ENCODE measurements around the gene KHDC4. TPM values are rescaled to one million over a fixed set of nuclear protein-coding genes. Genes with fewer than 3 reads are reported as not detected.

Gene KHDC4
- total RNA-seq, 1 experiment from 2014 or later = 57.7 TPM

DNA sequence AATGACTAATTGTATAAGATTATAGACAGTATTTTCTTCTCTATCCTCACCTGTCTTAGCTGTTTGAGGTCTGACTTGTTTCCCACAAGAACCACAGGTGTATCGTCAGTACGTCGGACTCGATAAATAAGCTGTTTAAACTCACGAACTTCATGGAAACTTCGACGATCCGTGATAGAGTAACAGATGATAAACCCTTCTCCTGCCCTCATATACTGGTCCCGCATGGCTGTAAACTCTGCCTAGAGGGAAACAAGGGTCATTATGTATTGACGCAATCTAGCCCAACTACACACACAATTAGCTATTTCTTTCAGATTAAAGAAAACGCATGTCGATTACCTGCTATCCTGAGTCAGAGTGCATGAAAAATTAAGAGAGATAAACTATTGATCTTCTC is 30.0 kb downstream of the KHDC4 start:
- H2BK15ac ChIP-seq (ENCODE audit: low read depth, low read length) = no peak overlapping the region
- H2BK12ac ChIP-seq (ENCODE audit: insufficient read length, low read depth, low read length) = no peak overlapping the region
- H3K14ac ChIP-seq (ENCODE audit: insufficient read depth, low read length) = no peak overlapping the region
- H3K18ac ChIP-seq (ENCODE audit: insufficient read length, low read depth, low read length) = no peak overlapping the region
- no peaks in the 10 kb centered on the region for H3K79me2 ChIP-seq (ENCODE audit: insufficient read depth, low read length)
- H3K9me3 ChIP-seq (ENCODE audit: control insufficient read depth, low read depth, low read length) = no peaks in the 10 kb centered on the region
- H3K4ac ChIP-seq (ENCODE audit: low read depth, low read length) = no peak overlapping the region
- Mint-ChIP-seq H3K4me3 (no peak overlapping the region), H3K27ac (no peak overlapping the region), H3K27me3 (ENCODE audit: low read depth) (no peaks in the 10 kb centered on the region), H3K4me1 (no peaks in the 10 kb centered on the region), H3K9me3 (no peaks in the 10 kb centered on the region), H3K36me3 (ENCODE audit: insufficient read depth in 1 of 3, low read depth in 3 of 3) (peaks cover 27 to 78% (median 69%) of the 10 kb centered on the region in 3 experiments; a peak in 6 of 7 replicates)
- H3T11ph ChIP-seq (ENCODE audit: low read length) = no peak overlapping the region
- H3K79me1 ChIP-seq (ENCODE audit: insufficient read depth, low read depth, low read length, poor library complexity, severe bottlenecking) = no peaks in the 10 kb centered on the region
- H3K9ac ChIP-seq (ENCODE audit: extremely low read depth, insufficient read length, low read length) = no peak overlapping the region
- H3K27me3 ChIP-seq (ENCODE audit: insufficient read depth, low read length) = no peaks in the 10 kb centered on the region
- no peak overlapping the region for H2AK5ac ChIP-seq (ENCODE audit: insufficient read length, low read length)
- H3K4me2 ChIP-seq (ENCODE audit: insufficient read depth, insufficient read length, low read length) = no peak overlapping the region
- H3K23me2 ChIP-seq (ENCODE audit: insufficient read length, low read depth, low read length, poor library complexity, severe bottlenecking) = no peaks in the 10 kb centered on the region
- WGBS (ENCODE audit: extremely low coverage, insufficient read length, low lambda C conversion rate) = no CpG with 5 or more reads among the region's 12 CpGs
- DNase-seq = no peak
- no peak overlapping the region for H4K5ac ChIP-seq (ENCODE audit: insufficient read length, low read depth, low read length)
- no peaks in the 10 kb centered on the region for H3K4me1 ChIP-seq (ENCODE audit: insufficient read depth, low read length)
- H2AFZ ChIP-seq (ENCODE audit: low read length) = no peak overlapping the region
- H2BK20ac ChIP-seq (ENCODE audit: low read depth, low read length, poor library complexity, severe bottlenecking) = no peak overlapping the region
- no peak overlapping the region for H3K23ac ChIP-seq (ENCODE audit: insufficient read length, low read depth, low read length)
- H2BK5ac ChIP-seq (ENCODE audit: insufficient read length, low read length) = no peak overlapping the region
- no peak overlapping the region for H3K27ac ChIP-seq (ENCODE audit: insufficient read length, low read depth, low read length)
- TF ChIP-seq, protein P1, sequence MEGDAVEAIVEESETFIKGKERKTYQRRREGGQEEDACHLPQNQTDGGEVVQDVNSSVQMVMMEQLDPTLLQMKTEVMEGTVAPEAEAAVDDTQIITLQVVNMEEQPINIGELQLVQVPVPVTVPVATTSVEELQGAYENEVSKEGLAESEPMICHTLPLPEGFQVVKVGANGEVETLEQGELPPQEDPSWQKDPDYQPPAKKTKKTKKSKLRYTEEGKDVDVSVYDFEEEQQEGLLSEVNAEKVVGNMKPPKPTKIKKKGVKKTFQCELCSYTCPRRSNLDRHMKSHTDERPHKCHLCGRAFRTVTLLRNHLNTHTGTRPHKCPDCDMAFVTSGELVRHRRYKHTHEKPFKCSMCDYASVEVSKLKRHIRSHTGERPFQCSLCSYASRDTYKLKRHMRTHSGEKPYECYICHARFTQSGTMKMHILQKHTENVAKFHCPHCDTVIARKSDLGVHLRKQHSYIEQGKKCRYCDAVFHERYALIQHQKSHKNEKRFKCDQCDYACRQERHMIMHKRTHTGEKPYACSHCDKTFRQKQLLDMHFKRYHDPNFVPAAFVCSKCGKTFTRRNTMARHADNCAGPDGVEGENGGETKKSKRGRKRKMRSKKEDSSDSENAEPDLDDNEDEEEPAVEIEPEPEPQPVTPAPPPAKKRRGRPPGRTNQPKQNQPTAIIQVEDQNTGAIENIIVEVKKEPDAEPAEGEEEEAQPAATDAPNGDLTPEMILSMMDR (conservative IDR thresholded peaks at IDR 0.05) = no peak
- H2BK120ac ChIP-seq (ENCODE audit: low read depth, low read length, poor library complexity, severe bottlenecking) = no peak overlapping the region
- no peaks in the 10 kb centered on the region for H4K20me1 ChIP-seq (ENCODE audit: control insufficient read depth, insufficient read depth, insufficient read length)
- no peak overlapping the region for H3K56ac ChIP-seq (ENCODE audit: insufficient read length, low read depth, low read length)
- no peak overlapping the region for H4K8ac ChIP-seq (replicated peaks; ENCODE audit: insufficient read length, low read depth, low read length)
- no peak overlapping the region for H4K91ac ChIP-seq (ENCODE audit: insufficient read length, low read depth, low read length)

All from H9 (cell line).